Stimulated activated CD4-positive, alpha-beta T cell treated with anti-CD3 and anti-CD28 coated beads, Interleukin-2, amount 100 ng/mL, for 4 hours (primary cell): ENCODE data around the gene CASTOR1.

ENCODE experiments used
- DNase-seq: peaks from one replicate; pipeline ENCODE4 v3.0.0-alpha.2; 2020; ENCODE audit warnings: low read depth

Gene CASTOR1

DNA sequence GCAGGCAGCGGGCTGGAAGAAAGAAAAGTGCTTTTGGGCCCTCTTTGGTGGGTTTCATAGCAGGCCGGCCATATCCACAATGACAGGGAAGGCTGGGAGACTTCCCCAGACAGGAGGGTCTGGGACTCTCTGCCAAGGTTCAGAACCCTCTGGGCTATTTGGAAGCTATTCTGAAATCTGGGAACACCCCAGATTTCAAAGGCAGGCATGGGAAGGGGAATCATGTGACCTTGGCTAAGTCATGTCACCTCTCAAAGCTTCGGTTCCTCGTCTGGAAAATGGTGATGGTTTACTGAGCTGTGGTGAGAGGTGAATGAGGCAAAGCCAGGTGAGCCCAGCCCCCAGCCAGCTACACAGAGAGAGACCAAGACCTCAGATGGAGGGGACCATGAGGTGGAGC lies 4.6 kb downstream of the CASTOR1 start:
- DNase-seq: no peak

DNA sequence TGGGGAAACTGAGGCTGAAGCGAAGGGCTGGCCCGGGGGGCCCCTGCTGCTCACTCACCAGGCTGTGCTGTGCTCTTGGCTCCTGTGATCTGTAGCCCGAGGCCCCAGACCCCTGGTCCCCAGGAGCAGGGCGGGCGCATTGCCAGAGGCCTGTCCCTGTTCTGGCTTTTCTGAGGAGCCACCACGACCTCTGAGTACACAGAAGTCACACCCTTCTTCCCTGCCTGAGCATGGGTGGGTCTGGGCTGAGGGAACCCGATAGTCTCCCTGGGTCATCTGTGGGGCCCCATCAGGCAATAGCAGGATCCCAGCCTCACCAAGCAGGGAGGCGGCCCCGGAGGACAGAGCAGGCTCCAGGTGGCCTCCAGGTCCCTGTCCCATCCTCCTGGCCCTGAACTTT lies 5.1 kb downstream of the CASTOR1 start:
- no peak for DNase-seq

DNA sequence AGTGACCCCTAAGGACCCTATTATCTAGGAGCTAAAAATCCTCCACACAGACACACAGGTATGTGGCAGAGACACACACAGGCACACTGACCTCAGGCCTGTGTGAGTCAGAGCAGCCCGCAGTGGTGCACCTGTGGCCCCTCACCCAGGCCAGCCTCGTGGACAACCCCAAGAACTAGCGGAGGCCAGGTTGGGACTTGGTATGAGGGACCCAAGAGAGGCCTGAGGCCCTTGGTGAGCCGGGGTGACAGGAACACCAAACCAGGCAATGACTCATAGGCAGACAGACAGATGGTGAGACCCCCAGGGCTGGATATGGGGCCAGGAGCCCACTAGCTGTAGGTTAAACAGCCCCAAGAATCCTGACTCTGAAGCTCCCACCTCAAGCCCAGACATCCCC lies 6.0 kb downstream of the CASTOR1 start:
- DNase-seq: no peak

DNA sequence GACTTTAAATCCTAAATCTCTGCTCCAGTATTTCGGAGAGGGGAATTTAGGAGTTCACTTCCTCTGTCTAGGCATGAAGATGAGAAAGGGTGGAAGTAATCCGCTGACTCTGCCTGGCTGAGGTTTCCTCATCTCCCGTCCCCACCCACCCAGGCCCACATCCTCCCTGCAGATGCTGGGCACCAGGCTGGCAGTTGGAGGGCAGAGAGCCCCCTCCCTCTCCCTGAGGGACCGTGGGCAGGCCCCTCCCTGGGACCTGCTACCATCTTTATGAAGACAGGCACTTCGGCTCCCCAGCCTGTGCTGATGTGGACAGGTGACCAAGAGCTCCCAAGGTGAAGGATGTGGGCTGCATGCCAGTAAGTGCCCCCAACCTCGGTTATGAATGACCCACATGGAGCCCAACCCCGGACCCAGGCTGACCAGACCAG lies 6.7 kb downstream of the CASTOR1 start:
- DNase-seq: no peak

DNA sequence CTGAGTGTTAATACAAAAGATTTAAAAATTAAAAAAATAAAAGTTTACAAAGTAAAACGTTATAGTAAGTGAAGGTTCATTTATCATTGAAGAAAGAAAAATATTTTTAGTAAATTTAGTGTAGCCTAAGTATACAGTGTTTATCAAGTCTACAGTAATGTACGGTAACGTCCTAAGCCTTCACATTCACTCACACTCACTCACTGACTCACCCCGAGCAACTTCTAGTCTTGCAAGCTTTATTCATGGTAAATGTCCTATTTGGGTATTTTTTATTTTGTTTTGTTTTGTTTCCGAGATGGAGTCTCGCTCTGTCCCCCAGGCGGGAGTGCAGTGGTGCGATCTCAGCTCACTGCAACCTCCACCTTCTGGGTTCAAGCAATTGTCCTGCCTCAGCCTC lies 8.8 kb downstream of the CASTOR1 start:
- no peak for DNase-seq

DNA sequence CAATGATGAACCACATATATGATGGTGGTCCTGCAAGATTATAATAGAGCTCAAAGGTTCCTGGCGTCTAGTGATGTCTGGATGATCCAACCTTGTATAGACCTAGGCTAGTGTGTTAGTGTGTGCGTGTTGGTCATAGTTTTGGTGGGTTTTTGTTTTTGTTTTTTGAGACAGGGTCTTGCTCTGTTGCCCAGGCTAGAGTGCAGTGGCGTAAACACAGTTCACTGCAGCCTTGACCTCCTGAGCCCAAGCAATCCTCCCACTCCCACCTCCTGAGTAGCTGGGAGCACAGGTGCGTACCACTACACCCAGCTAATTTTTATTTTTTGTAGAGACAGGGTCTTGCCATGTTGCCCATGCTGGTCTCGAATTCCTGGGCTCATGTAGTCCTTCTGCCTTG lies 9.4 kb downstream of the CASTOR1 start:
- DNase-seq: no peak

DNA sequence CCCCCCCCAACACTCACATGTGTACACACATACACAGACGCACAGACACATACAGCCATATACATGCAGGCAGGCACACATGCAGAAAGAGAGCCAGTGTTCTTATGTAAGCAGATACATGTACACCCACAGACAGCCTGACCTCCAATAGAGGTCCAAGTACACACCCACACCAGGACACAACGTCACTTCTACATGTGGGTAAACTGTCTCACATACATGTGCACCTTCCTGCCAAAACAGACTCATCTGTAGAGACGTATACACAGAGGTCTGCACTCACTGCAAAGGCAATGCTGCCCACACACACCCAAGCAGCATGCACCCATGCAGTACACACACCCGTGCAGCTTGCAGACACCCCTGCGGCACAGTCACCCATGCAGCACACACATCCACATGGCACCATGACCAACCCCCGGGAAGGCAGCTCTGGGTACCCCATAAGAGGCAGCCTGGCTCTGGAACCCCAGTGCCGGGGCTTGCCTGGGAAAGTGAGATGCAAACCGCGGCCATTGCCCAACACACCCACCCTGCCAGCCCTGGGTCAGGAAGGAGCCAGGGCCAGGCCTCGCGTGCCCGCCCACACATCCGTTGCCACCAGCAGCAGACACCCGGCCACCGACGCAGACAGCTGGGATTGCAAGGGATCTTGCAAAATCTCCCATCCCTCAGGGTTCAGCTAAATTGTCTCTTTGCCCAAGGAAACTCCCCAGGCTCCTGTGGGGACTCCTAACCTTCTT lies 10.1 kb downstream of the CASTOR1 start:
- no peak for DNase-seq

DNA sequence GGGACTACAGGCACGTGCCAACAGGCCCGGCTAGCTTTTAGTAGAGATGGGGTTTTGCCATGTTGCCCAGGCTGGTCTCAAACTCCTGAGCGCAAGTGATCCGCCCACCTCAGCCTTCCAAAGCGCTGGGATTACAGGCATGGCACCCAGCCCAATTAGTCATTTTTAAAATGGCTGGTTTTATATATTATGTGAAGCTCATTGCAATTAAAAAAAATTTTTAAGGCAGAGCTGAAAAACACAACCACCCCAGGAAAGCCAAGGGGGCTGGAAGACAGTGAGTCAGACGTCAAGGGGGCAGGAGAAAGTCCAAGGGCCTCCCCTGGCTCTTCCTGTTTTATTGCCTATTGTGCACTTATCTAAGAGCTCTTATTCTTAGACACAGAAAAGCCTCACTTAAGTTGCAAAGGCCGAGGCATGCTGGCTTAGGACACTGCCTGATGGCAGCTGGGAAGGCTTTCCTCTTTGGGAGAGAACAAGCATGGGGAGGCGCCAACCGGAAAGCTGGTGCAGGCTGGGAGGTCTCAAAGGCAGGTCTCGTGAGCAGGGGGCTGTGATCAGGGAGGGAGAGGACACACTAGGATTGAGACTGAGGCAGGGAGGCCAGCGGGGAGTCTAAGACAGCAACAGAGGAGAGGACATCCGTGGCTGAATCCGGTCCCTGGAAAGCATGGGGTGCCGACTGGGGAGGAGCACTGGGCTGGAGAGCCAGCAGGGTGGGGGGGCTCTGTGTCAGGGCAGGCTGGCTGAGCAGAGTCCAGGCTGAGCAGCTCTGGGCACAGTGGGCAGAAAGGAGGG lies 11.6 kb downstream of the CASTOR1 start:
- no peak for DNase-seq

DNA sequence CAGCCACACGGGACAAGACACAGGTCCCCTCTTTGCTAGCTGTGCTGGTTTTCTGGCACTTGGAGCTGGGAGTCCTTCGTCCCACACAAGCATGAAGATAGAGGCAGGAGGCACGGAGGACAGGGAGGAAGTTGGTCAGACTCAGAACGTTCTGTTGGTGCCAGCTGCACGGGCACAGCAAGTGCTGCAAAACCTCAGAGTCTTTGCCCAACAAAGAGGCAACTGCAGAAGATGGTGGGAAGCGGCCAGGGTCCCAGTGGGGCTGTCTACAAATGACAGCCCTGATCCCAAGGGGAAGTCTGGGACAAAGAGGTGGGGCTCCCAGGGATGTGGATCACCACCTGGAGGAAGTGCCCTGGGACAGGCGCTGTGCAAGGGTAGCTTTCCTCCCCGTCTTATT lies 13.3 kb downstream of the CASTOR1 start:
- no peak for DNase-seq

DNA sequence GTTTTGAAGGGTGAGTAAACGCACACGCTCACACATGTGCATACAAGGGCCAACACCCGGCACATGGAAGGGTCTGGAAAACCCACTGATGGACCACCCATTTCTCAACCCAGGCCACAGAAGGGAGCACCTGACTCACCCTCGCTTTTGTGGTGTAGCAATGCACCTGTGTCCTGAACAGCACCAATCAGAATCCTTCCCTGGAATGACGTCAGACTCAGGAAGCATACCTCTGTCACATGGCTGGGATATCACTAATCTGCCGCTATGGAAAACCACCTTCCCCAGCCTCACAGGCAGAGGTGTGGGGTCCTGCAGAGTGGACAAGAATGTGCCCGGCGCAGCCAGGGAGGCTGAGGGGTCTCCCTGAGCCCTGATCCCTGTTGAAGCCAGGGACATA lies 13.7 kb downstream of the CASTOR1 start:
- peak; percentile 45 for DNase-seq

DNA sequence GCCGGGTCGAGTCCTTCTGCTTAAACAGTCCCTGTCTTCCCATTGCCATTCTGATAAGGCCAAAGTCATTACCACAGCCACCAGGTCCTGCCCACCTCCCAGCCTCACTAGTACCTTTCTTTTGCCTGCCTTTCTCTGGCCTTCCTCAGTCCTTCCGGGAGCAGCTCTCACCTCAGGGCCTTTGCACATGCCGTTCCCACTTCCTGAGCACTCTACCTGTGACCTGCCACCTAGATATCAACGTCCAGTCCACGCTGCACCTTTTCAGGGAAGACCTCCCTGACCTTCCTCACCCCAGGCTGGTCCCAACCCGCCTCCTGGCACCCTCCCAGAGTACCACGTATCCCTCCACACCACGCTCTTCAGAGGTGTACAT lies 14.9 kb downstream of the CASTOR1 start:
- no peak for DNase-seq

DNA sequence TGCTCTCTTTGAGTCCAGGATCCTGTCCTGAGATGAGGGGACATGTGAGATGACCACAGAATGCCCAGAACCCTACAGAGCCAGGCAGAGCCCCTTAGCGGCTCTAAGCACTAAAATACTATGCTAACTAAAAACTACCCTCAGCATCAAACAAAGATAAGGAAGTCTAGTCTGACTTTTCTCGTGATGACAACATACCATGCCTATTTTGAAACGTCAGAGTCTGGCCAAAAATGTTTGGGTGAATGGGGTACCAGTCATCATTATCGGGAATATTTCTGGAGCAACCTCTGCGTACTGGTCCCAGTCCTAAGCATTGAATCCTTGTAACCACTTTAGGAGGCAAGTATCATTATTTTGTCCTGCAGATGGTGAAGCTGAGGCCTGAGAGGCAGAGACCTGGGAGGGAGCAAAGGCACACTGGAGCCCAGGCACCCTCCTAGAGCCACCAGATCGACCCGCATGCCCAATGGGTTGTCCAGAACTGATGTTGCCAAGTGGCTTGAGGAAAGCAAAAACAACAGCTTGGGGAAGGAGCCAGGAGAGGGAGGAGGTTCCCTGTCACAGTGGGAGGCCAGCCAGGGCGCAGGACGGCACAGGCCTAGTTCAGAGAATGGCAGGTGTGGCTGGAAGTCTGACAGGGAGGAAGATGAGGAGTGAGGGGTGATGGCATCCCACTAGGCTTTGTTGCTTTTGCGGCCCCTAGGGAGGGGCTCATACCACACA lies 15.4 kb downstream of the CASTOR1 start:
- no peak for DNase-seq

DNA sequence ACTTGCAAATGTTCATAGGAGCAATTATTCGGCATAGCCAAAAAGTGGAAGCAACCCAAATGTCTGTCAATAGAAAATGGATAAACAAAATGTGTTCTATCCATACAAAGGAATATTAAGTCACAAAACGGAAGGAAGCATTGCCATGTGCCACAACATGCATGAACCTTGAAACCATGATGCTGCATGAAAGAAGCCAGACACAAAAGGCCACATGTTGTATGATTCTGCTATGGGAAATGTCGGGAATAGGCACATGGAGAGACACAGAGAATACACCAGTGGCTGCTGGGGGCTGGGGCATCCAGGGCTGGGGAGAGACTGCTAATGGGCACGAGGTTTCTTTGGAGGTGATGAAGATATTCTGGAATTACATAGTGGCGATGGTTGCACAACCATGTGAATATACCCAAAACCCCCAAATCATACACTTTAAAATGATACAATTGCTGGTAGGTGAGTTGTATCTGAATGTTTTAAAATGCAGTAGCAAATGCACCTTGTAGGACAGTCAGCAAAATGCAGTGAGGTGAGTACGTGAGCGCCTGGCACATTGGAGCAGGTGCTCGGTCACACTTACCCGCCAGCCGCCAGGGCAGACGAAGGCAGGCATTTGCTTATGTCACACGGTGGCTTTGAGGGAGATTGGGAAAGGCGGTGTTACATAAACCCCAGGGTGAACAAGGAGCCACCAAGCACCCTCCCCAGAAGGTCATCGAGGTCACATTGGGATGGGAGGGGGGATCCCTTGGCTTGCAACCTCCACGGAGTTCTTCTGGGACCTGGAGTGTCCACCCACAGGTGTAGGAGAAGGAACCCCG lies 16.3 kb downstream of the CASTOR1 start:
- no peak for DNase-seq

DNA sequence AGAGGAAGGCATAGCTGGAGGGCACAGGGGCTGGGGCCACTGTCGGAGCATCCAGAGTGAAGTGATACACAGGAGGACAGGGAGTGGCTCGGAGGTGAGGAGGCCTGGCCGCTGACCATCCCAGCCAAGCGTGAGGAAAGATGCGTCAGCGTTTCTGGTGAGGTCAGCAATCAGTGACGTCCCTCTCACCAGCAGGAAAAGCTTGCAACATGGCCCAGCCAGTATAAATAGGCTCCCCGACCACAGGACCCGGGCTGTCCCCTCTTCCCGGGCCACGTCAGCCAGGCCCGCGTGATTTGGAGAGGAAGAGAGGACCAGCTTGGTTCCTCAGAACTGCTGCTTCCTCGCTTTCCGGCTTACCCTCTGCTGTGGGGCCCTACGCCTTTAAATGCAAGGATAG lies 18.5 kb downstream of the CASTOR1 start:
- no peak for DNase-seq

DNA sequence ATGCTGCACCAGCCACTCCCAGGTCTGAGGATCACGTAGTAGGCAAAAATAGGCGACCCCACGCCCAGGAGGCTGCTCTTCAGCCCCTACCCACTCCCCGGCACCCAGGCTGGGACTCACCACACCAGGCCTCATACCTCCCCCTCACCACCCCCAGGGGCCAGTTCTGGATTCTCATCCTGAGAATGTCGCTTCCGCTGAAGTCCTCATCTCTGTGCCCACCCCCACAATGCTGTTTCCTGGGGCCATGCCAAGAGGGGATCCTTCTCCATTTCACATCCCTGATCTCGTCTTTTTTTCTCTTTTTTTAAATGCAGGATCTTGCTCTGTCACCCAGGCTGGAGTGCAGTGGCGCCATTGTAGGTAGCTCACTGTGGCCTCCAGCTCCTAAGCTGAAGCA lies 21.0 kb downstream of the CASTOR1 start:
- no peak for DNase-seq

DNA sequence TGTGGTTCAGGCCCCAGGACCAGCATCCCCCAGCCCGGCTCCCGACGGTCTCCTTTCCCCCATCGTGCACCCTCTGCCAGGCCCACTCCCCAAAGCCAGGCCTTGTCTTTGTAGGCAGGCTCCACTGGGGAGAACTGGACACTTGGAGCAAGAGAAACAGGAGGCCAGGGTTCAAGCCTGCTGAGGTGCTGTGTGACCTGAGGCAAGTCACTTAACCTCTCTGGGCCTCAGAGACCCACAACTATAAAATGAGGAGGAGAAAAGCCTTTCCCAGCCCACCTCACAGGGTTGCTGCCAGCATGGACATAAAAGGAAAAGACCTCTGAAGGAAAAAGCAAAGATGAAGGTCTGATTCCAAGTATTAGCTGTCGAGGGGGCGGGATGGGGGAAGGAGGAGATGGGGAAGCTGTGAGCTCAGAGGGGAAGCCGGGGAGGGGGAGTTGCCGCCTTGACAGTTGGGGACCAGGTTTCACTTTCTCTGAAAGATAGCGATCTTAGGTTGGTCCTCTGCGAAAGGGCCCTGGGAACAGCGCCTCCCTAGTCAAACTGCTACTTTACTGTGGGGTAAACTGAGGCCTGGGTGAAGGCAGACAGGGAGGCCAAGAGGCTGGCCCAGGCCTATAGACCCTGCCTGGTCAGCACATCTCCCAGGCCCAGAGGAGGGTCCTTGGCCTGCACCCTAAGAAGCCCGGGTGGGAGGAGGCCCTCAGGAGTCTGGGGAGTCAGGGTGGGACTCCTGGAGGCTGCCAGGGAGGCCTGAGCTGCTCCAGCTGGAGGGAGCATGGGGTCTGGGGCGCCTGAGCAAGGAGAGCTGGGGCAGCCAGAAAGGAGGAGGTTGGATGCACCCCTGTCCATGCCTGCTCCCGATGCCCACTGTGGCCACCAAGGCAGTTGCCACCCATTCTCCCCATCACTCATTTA lies 21.7 kb downstream of the CASTOR1 start:
- peak; percentile 53 for DNase-seq

DNA sequence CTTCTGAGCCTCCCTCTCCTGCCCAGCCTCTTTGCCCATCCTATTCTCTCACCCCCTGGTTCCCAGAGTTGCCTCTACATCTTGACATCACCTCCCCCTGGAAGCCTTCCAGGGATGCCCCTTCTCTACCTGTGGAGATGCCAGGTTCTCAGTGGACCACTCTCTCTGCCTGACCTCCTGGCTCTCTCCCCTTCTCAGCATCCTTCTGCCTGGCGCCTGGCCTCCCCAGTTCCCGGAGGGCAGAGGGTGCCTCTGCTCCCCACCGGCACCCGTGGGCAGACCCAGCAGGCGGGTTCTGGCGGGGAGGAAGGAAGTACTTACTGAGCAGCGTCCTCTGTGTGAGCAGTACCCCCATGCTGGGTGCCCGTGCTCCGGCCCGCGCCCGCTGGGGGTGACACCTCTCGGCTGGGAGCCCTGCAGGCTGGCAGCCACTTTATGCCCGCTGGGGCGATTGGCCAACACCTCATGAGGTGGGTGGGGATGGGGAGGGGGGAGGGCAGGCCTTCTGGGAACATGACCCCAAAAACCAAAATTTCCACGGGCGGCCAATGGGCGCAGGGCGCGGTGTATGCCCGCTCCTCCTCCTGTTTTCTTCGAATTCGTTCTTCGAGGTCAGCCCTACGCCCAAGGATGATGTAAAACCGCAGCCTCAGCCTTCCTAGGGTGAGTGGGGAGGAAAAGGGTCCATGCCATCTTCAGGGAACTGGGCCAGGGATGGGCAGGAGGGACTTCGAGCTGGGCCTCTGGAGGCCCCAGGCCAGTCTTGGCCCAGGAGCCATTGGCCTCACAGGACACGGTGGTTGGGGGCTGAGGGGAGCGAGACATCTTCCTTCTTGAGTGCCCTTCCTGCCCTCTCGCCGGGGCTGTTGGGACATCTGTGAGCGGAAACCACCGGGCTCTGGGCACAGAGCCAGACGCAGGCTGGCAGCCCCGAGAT lies 22.6 kb downstream of the CASTOR1 start, which contains the start of gene OSM:
TSS of gene OSM (minus strand) at position 407 of the 937 bp plus-strand sequence. CDS start at position 355, 52 bp downstream.
- peak; percentile 48 for DNase-seq

DNA sequence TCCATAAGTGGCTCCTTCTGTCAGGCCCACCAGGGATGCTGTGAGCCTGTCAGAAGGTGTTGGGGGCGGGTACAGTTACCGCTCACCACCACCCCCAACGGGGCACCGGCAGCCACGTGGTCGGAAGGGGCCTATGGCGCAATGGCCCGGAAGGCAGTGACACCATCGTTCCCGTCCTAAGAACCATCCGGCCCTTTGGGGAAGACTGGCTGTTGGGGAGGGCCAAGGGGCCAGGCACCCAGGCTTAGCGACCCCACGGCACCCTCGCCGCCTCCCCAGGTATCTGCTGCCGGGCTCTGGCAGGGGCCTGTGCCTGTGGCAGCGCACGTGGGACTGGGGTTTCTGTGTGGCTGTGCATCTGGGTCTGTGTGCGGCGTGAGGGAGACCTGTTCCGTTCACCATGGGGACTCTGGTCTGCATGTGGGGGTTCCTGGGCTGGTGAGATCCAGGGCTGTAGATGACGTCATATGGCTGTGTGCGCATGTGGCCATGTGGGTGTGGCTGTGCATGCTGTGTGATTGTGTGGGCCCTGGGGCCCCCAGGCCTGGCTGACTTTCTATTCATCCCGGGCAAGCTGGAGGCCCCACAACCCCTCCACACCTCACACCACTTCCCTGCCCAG lies 23.4 kb downstream of the CASTOR1 start:
- DNase-seq: peak; percentile 84

DNA sequence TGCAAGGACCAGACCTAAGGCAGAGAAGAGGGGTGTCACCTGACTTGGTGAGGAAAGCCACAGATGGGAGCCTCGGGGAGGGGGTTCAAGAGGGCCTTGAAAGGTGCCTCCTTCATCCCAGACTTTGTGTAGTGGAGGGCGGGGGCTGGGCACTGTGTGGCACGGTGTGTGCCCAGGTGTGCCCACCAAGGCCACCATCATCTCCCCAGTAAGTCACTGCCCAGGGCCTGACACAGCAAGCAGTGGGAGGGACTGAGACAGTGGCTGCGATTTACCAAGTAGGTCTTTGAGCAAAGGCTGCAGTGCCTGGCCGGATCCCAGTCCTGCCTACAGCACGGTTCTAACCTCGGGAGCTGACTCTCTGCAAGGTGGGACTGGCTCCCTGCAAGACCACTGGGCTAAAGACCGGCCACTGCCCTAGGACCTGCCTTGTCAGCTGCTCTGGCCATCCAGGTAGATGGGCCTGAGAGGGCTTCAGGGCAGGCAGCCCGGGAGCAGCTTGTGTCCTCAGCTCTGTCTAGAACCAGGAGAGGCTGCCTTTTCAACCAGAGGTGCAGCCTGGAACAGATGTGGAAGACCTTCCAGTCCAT lies 24.1 kb downstream of the CASTOR1 start:
- no peak for DNase-seq
